Testis (tissue), 2 donors: Measurements from ENCODE around the gene GPR17.

Experiments
- POLR2A ChIP-seq: fragments of 450-650 bp; IDR thresholded peaks from one replicate; pipeline ENCODE4 v1.6.1; 2017; ENCODE audit warnings: antibody characterized with exemption, mild to moderate bottlenecking, moderate library complexity
- TF ChIP-seq, protein P1 (sequence below), 3 experiments: fragments of 450-650 bp in 2 of 3; fragments of 200-600 bp in 1 of 3; sonication (generic) in 1 of 3; IDR thresholded peaks; one replicate each; pipeline ENCODE4 v1.5.1; 2016 to 2019; ENCODE audit warnings: antibody characterized with exemption in 3 of 3, mild to moderate bottlenecking in 2 of 3, moderate library complexity in 1 of 3

DNA sequence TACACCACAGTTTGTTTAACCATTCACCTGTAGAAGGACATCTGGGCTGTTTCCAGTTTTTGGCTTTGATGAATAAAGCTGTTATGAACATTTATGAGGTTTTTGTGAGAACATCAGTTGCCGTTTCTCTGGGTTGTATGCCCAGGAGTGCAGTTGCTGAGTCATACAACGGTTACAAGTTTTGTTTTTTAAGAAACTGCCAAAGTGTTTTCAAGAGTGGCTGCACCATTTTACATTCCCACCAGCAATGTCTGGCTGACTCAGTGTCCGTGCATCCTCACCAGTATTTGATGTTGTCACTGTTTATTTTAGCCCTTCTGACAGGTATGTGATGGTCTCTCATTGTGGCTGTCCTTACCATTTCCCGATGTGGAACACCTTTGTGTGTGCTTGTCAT lies 48.0 kb upstream of the GPR17 start:
- TF ChIP-seq, protein P1, sequence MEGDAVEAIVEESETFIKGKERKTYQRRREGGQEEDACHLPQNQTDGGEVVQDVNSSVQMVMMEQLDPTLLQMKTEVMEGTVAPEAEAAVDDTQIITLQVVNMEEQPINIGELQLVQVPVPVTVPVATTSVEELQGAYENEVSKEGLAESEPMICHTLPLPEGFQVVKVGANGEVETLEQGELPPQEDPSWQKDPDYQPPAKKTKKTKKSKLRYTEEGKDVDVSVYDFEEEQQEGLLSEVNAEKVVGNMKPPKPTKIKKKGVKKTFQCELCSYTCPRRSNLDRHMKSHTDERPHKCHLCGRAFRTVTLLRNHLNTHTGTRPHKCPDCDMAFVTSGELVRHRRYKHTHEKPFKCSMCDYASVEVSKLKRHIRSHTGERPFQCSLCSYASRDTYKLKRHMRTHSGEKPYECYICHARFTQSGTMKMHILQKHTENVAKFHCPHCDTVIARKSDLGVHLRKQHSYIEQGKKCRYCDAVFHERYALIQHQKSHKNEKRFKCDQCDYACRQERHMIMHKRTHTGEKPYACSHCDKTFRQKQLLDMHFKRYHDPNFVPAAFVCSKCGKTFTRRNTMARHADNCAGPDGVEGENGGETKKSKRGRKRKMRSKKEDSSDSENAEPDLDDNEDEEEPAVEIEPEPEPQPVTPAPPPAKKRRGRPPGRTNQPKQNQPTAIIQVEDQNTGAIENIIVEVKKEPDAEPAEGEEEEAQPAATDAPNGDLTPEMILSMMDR (IDR thresholded peaks at IDR 0.05): no peak
- no peak for TF ChIP-seq POLR2A
